HUES6 (cell line): ENCODE data around the gene GABRR3.

Source experiments
- H3K27ac ChIP-seq: 2 replicates; pipeline ENCODE4 v1.7.0; 2013; ENCODE audit warnings: low read depth, mild to moderate bottlenecking, low read length, inconsistent platforms
- H3K27me3 ChIP-seq: 2 replicates; pipeline ENCODE4 v1.6.1; 2013; ENCODE audit warnings: low read length; ENCODE audit not compliant: control insufficient read depth, insufficient read depth
- H3K36me3 ChIP-seq: 2 replicates; pipeline ENCODE4 v1.6.1; 2013; ENCODE audit warnings: low read length; ENCODE audit not compliant: control insufficient read depth, insufficient read depth
- H3K4me1 ChIP-seq: 2 replicates; pipeline ENCODE4 v1.6.1; 2013; ENCODE audit warnings: low read length; ENCODE audit not compliant: control insufficient read depth, insufficient read depth
- H3K4me3 ChIP-seq: 2 replicates; pipeline ENCODE4 v1.5.1; 2013; ENCODE audit warnings: low read depth, low read length
- H3K9ac ChIP-seq: one replicate; pipeline ENCODE4 v1.6.1; 2013; ENCODE audit warnings: mild to moderate bottlenecking, low read length
- H3K9me3 ChIP-seq: 2 replicates; pipeline ENCODE4 v1.6.1; 2013; ENCODE audit warnings: low read depth, low read length; ENCODE audit not compliant: control insufficient read depth, insufficient read depth

Gene GABRR3

DNA sequence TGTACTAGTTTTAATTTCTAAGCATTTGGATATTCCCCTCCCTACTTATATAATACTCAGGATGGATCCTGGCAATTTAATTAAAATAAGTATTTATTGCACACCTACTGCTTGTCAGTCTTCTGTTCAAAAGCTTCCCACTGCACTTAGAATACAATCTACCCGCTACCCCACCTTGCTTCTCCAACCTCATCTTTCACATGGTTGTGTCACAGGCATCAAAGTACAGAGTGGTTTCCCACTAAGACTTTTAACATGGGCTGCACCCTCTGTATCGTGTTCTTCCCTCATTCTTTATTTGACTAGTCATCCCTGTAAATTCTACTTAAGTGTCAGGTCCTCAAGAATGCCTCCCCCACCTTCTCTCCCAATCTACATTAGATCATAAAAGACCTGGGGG lies 97.9 kb downstream of the GABRR3 start:
- H3K4me1 ChIP-seq: no peaks in the 10 kb centered on the region
- no peak overlapping the region for H3K27ac ChIP-seq
- H3K27me3 ChIP-seq: no peaks in the 10 kb centered on the region
- no peaks in the 10 kb centered on the region for H3K9me3 ChIP-seq
- no peak overlapping the region for H3K4me3 ChIP-seq
- peaks cover 5% of the 10 kb centered on the region; the same call in 1 of the 2 replicates for H3K36me3 ChIP-seq
- no peak overlapping the region for H3K9ac ChIP-seq

DNA sequence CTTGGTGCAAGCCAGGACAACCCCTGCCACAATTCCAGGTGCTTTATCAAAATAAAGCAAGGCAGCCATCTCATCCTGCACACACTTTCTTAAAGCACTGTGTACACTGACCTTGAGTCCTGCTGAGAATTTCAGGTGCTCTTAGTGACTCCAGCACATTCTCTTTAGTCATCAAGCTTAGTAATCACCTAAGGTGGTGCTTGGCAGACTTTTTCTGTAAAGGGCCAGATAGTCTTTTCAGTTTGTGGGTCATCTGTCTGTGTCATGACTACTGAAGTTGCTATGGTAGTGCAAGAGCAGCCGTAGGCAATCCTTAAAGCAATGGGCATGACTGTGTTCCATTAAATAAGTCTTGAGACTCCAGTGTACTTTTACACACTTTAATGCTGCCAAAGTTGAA lies 99.3 kb downstream of the GABRR3 start:
- H3K4me1 ChIP-seq: no peaks in the 10 kb centered on the region
- no peak overlapping the region for H3K4me3 ChIP-seq
- peaks cover 4% of the 10 kb centered on the region; the same call in 1 of the 2 replicates for H3K36me3 ChIP-seq
- H3K27ac ChIP-seq: no peak overlapping the region
- no peak overlapping the region for H3K9ac ChIP-seq
- H3K9me3 ChIP-seq: no peaks in the 10 kb centered on the region
- no peaks in the 10 kb centered on the region for H3K27me3 ChIP-seq
